Loucy (cell line): ENCODE results near the gene ATOH7.

Experiments
- EZH2phosphoT487 ChIP-seq: fragments of 200-600 bp; IDR thresholded peaks from 2 replicates; pipeline ENCODE4 v1.6.1; 2018; ENCODE audit warnings: antibody characterized with exemption, mild to moderate bottlenecking, moderate library complexity, borderline replicate concordance
- TF ChIP-seq, protein P1 (sequence below): fragments of 200-600 bp; sonication (generic); conservative IDR thresholded peaks from 2 replicates; pipeline ENCODE4 v1.5.1; 2014; ENCODE audit warnings: mild to moderate bottlenecking, antibody characterized with exemption, low read length

DNA sequence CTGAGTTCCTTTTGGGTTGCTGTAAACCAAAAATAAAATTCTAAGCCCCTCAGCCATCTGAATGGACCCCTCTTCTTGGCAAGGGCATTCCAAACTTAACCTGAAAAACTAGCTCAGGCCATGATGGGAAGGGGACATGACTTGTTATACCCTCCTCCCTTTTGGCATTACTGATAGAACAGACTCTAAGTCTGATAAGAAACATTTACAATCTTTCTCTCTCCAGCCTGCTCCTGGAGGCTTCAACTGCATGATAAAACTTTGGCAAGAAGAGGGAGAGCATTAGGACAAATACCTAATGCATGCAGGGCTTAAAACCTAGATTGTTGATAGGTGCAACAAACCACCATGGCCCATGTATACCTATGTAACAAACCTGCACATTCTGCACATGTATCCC, 40.9 kb upstream of the ATOH7 start:
- TF ChIP-seq, protein P1, sequence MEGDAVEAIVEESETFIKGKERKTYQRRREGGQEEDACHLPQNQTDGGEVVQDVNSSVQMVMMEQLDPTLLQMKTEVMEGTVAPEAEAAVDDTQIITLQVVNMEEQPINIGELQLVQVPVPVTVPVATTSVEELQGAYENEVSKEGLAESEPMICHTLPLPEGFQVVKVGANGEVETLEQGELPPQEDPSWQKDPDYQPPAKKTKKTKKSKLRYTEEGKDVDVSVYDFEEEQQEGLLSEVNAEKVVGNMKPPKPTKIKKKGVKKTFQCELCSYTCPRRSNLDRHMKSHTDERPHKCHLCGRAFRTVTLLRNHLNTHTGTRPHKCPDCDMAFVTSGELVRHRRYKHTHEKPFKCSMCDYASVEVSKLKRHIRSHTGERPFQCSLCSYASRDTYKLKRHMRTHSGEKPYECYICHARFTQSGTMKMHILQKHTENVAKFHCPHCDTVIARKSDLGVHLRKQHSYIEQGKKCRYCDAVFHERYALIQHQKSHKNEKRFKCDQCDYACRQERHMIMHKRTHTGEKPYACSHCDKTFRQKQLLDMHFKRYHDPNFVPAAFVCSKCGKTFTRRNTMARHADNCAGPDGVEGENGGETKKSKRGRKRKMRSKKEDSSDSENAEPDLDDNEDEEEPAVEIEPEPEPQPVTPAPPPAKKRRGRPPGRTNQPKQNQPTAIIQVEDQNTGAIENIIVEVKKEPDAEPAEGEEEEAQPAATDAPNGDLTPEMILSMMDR, result no peak
- no peak for TF ChIP-seq EZH2phosphoT487
